SU-DHL-6 (cell line): Measurements from ENCODE around the gene KREMEN1.

ENCODE experiments used
- H2AFZ ChIP-seq: fragments of 200-600 bp; sonication (generic); 2 replicates; pipeline ENCODE4 v1.6.1; 2014; ENCODE audit warnings: low read depth, mild to moderate bottlenecking, moderate library complexity, mixed read lengths, antibody characterized with exemption, low read length; ENCODE audit not compliant: severe bottlenecking
- H3F3A ChIP-seq: fragments of 200-600 bp; shearing (Covaris generic); 2 replicates; pipeline ENCODE4 v1.6.0; 2016; ENCODE audit warnings: antibody characterized with exemption, mild to moderate bottlenecking; ENCODE audit not compliant: insufficient read depth
- H3K27ac ChIP-seq: fragments of 200-600 bp; sonication (generic); 2 replicates; pipeline ENCODE4 v1.5.1; 2016; ENCODE audit warnings: low read depth, mild to moderate bottlenecking, low read length, moderate library complexity, mixed read lengths
- H3K27me3 ChIP-seq: fragments of 200-600 bp; sonication (generic), shearing (Covaris generic); 2 replicates; pipeline ENCODE4 v1.6.0; 2014; ENCODE audit warnings: mild to moderate bottlenecking, low read length
- H3K36me3 ChIP-seq: fragments of 200-600 bp; sonication (generic); 2 replicates; pipeline ENCODE4 v1.6.1; 2014; ENCODE audit warnings: mild to moderate bottlenecking, low read length, mixed read lengths
- H3K4me2 ChIP-seq: fragments of 300-600, 200-600 bp; shearing (Covaris generic), sonication (generic); 2 replicates; pipeline ENCODE4 v1.6.0; 2014; ENCODE audit warnings: low read length, low read depth, mild to moderate bottlenecking; ENCODE audit not compliant: poor library complexity, severe bottlenecking
- H3K4me3 ChIP-seq: fragments of 200-600 bp; sonication (generic); 2 replicates; pipeline ENCODE4 v1.5.1; 2014; ENCODE audit warnings: antibody characterized with exemption, low read length, mild to moderate bottlenecking, mixed read lengths; ENCODE audit not compliant: insufficient read depth, poor library complexity, severe bottlenecking
- H3K79me2 ChIP-seq: fragments of 200-600 bp; sonication (generic); 2 replicates; pipeline ENCODE4 v1.6.1; 2014; ENCODE audit warnings: mild to moderate bottlenecking, low read length, moderate library complexity; ENCODE audit not compliant: insufficient read depth
- H3K9ac ChIP-seq: fragments of 200-600 bp; sonication (generic); 2 replicates; pipeline ENCODE4 v1.7.0; 2014; ENCODE audit warnings: mild to moderate bottlenecking, low read length
- H3K9me2 ChIP-seq: fragments of 200-600 bp; sonication (generic); replicated peaks from 2 replicates; pipeline ENCODE4 v1.6.1; 2014; ENCODE audit warnings: low read length; ENCODE audit not compliant: insufficient read depth
- H3K9me3 ChIP-seq: fragments of 200-600 bp; sonication (generic); 2 replicates; pipeline ENCODE4 v1.6.1; 2014; ENCODE audit warnings: low read length, mixed read lengths; ENCODE audit not compliant: insufficient read depth
- H4K20me1 ChIP-seq: fragments of 200-600 bp; sonication (generic); 2 replicates; pipeline ENCODE4 v1.6.1; 2014; ENCODE audit warnings: low read depth, mild to moderate bottlenecking, antibody characterized with exemption, low read length, moderate library complexity, mixed read lengths
- CTCF ChIP-seq: fragments of 200-600 bp; sonication (generic); IDR thresholded peaks from one replicate; pipeline ENCODE4 v1.5.1; 2017; ENCODE audit warnings: antibody characterized with exemption, mild to moderate bottlenecking, low read length, moderate library complexity; ENCODE audit not compliant: insufficient read depth, poor library complexity, severe bottlenecking
- EZH2phosphoT487 ChIP-seq: fragments of 200-600 bp; sonication (generic), shearing (Covaris generic); conservative IDR thresholded peaks from 2 replicates; pipeline ENCODE4 v1.6.1; 2018; ENCODE audit warnings: mild to moderate bottlenecking, antibody characterized with exemption, low read length, moderate library complexity, mixed read lengths

The KREMEN1 gene

GRCh38 chr22:29121124-29121523, 48.3 kb downstream of the KREMEN1 start:
- no peak overlapping the region for H3K27ac ChIP-seq
- no peaks in the 10 kb centered on the region for H4K20me1 ChIP-seq
- H3K4me3 ChIP-seq = no peak overlapping the region
- H3K36me3 ChIP-seq = no peaks in the 10 kb centered on the region
- H3K27me3 ChIP-seq = no peaks in the 10 kb centered on the region
- no peak overlapping the region for H3K9ac ChIP-seq
- no peaks in the 10 kb centered on the region for H3K9me2 ChIP-seq
- no peak overlapping the region for H3K4me2 ChIP-seq
- TF ChIP-seq EZH2phosphoT487 (no peak), CTCF (no peak)
- H3K9me3 ChIP-seq = no peaks in the 10 kb centered on the region
- no peak overlapping the region for H2AFZ ChIP-seq
- H3K79me2 ChIP-seq = no peaks in the 10 kb centered on the region
- no peaks in the 10 kb centered on the region for H3F3A ChIP-seq

DNA sequence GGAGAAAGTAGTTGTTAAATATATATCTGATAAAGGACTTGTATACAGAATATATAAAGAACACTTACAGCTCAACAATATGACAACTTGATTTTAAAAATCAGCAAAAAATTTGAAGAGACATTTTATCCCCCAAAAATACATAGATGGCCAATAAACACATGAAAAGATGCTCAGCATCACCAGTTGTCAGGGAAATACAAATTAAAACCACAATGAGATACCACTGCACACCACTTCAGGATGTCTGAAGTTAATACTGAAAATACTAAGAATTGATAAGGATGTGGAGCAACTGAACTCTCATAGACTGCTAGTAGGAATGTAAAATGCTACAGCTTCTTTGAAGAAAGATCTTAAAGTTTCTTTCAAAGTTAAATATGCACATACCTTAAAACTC, 49.2 kb downstream of the KREMEN1 start:
- H3K4me3 ChIP-seq = no peak overlapping the region
- H3K9ac ChIP-seq = no peak overlapping the region
- no peaks in the 10 kb centered on the region for H4K20me1 ChIP-seq
- no peak overlapping the region for H3K4me2 ChIP-seq
- no peaks in the 10 kb centered on the region for H3K9me2 ChIP-seq
- H3K27me3 ChIP-seq = no peaks in the 10 kb centered on the region
- no peaks in the 10 kb centered on the region for H3K36me3 ChIP-seq
- H2AFZ ChIP-seq = no peak overlapping the region
- H3K9me3 ChIP-seq = no peaks in the 10 kb centered on the region
- no peaks in the 10 kb centered on the region for H3K79me2 ChIP-seq
- no peak for TF ChIP-seq CTCF
- TF ChIP-seq EZH2phosphoT487 = no peak
- no peaks in the 10 kb centered on the region for H3F3A ChIP-seq
- H3K27ac ChIP-seq = no peak overlapping the region

DNA sequence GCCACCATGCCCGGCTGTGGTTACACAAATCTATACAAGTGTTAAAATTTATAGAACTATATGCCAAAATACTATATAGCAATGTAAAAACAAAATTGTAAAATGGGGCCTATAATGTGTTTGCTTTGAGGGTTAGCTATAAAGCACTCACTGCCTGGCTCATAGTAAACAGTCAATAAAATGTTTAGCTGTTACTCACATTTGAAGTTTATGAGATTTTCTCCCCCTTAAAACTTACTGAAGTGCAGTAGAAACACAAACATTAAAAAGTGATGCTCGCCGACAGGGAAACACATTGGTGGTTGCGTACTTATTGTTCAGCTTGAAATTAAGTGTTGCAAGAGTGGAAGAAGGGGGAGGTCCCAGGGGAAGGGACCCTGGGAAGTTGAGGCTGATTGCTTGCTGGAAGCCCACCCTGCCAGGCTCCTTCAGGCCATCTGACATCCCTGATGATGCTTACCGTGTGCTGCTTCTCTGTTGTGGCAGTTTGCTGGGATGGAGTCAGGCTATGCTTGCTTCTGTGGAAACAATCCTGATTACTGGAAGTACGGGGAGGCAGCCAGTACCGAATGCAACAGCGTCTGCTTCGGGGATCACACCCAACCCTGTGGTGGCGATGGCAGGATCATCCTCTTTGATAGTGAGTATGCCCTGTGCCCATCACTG, 52.1 kb downstream of the KREMEN1 start:
- no peaks in the 10 kb centered on the region for H3K36me3 ChIP-seq
- H3F3A ChIP-seq = no peaks in the 10 kb centered on the region
- no peak overlapping the region for H2AFZ ChIP-seq
- H3K79me2 ChIP-seq = no peaks in the 10 kb centered on the region
- no peaks in the 10 kb centered on the region for H3K9me3 ChIP-seq
- H3K4me2 ChIP-seq = no peak overlapping the region
- no peaks in the 10 kb centered on the region for H3K9me2 ChIP-seq
- no peak overlapping the region for H3K27ac ChIP-seq
- H3K27me3 ChIP-seq = no peaks in the 10 kb centered on the region
- no peaks in the 10 kb centered on the region for H4K20me1 ChIP-seq
- no peak overlapping the region for H3K9ac ChIP-seq
- H3K4me3 ChIP-seq = no peak overlapping the region
- no peak for TF ChIP-seq CTCF
- no peak for TF ChIP-seq EZH2phosphoT487

DNA sequence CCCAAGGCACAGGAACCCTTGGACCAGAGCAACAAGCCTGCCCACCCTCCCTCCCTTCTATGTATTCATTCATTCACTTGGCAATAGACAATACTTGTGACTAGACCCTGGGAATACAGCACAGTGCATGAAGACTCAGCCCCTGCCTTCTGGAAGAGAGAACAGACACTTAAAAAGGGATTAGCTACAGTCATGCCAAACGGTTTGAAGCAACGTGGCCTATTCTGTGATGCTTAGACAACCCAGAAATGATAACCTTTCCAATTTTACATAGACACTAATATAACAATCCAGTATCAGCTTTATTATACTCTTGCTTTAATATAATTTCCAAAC, 52.6 kb downstream of the KREMEN1 start:
- no peaks in the 10 kb centered on the region for H3K9me2 ChIP-seq
- no peak overlapping the region for H3K9ac ChIP-seq
- H3K27me3 ChIP-seq = no peaks in the 10 kb centered on the region
- TF ChIP-seq EZH2phosphoT487 = no peak
- no peak for TF ChIP-seq CTCF
- H3K4me3 ChIP-seq = no peak overlapping the region
- no peaks in the 10 kb centered on the region for H3K9me3 ChIP-seq
- no peak overlapping the region for H2AFZ ChIP-seq
- no peaks in the 10 kb centered on the region for H3F3A ChIP-seq
- no peaks in the 10 kb centered on the region for H4K20me1 ChIP-seq
- H3K36me3 ChIP-seq = no peaks in the 10 kb centered on the region
- no peak overlapping the region for H3K4me2 ChIP-seq
- no peak overlapping the region for H3K27ac ChIP-seq
- no peaks in the 10 kb centered on the region for H3K79me2 ChIP-seq
